GM18870 (cell line): ENCODE results near the gene XXYLT1.
A peak's percentile ranks its signal among the peaks of the same experiment; 100 is the strongest.

ENCODE experiments used
- ATAC-seq: cut with Tn5 transposase; IDR thresholded peaks from one replicate; pipeline ENCODE4 v1.9.1; 2021; ENCODE audit warnings: moderate library complexity; ENCODE audit not compliant: unreplicated experiment

XXYLT1 gene

GRCh38 chr3:195209083-195209846 is 61.7 kb downstream of the XXYLT1 start:
- no peak for ATAC-seq

GRCh38 chr3:195208631-195209030 is 62.3 kb downstream of the XXYLT1 start:
- ATAC-seq, result no peak

DNA sequence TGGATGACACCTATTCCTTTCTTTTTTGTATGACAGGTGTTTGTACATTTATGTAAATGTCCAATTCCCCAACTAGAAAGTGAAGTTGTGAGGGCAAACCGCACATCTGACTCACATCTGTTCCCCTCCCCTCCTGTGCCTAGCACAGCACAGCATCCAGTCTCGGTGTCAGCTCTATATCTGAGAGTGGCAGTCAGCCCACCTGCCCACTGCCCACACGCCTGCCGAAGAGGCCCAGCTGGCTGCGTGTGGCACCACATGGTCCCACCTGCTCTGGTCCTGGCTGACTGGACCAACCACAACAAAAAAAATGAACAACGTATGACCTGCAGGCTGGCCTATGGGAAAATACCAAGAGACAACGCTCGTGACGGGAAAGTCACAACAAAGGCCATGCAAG is 62.8 kb downstream of the XXYLT1 start:
- ATAC-seq, result peak; percentile 76

GRCh38 chr3:195207731-195208130 is 63.2 kb downstream of the XXYLT1 start:
- ATAC-seq, result no peak

- no peak for ATAC-seq
These were observed 63.9 kb downstream of the XXYLT1 start for GRCh38 chr3:195207056-195207455.

DNA sequence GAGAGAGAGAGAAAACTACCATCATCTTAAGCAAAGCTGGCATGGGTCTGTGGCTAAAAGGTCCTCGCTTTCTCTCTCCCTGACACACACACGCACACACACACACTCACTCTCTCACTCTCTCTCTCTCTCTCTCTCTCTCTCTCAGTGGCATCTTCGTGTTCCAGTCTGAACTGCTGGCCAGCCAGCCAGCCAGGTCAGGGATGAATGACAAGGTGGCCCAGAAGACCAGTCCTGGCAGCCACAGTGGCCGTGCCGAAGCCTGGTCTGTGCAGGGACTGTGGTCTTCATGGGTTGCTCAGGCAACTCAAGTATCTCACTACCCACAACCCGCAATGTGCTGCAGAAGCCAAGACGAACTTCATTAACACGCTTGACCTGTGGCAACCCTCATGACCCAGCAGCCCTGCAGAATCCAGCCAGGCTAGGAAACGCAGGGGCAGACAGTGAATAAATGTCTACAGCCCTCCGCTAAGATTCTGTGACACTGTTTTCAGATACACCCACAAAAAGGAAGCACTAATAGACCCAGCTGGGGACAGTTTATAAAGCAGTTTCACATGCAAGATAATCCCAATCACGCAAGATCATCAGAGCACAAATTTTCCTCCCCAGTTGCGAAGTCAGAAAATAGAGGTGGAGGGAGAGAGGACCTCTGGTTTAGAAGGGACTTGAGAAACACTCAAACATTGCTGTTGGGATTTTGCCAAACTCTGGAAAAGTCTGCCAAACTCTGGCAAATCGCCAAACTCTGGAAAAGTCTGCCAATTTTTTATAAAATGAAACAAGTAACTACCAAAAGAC is 66.4 kb downstream of the XXYLT1 start:
- ATAC-seq, result no peak

DNA sequence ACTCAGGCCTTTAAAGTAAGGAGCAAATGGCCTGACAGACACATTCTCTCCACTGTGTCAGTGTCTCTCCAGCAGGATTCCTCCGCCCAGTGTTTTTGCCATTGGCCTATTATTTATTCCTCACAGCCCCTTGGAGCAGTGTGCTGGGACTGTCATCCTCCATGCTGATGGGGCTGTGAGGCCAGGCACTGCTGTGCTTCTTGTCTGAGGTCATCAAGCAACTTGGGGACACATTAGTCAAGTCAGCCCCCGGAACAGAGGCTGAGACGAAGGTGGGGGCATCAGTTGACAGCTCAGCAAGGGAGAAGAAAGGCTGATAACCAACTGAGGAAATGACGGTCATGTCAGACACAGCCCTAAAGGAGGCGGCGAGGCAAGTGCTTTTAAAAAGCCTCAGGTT is 67.4 kb downstream of the XXYLT1 start:
- no peak for ATAC-seq

DNA sequence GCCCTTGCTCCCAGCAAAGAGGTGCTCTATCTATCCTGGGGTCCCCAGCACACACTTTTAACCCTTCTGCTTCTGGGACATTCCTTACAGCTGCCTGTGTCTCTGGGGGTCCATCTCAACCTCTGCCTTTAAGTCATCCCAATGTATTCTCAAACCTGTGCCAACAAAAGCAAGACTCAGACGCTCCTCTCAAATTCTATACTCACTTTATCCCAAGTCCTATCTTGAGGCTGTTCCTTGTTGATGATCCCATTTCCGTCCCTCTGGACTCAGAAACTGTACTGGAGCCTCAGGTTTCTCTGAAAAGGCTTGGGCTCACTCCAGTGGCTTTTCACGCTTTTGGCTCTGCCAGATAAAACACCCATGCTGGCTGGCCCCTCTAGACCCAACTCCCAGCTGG is 69.7 kb downstream of the XXYLT1 start:
- no peak for ATAC-seq

GRCh38 chr3:195200010-195200822 is 70.7 kb downstream of the XXYLT1 start:
- ATAC-seq, result no peak

- no peak for ATAC-seq
These were observed 72.3 kb downstream of the XXYLT1 start for GRCh38 chr3:195198426-195199346.

GRCh38 chr3:195197765-195198425 is 73.1 kb downstream of the XXYLT1 start:
- no peak for ATAC-seq

DNA sequence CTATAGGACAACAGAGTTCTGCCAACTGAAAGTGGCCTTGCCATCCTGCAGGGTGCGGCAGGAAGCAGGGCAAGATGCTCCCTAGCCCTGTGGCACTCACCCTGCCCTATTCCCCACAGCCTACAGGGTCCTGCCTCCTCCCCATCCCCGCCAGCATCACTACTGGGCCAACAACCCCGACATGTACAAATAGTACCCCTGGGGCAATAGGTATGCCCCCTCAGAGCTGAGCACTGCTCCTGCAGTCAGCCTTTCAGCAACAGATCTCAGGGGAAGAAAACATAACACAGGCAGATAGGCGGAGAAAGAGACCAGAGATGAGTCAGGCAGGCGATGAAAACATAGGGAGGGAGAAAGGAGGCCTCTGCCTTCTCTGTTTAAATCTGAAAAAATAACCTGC is 74.7 kb downstream of the XXYLT1 start:
- ATAC-seq, result no peak

- ATAC-seq, result no peak
These were observed 75.4 kb downstream of the XXYLT1 start for GRCh38 chr3:195195321-195196209.

- no peak for ATAC-seq
These were observed 76.3 kb downstream of the XXYLT1 start for GRCh38 chr3:195194559-195195206.

DNA sequence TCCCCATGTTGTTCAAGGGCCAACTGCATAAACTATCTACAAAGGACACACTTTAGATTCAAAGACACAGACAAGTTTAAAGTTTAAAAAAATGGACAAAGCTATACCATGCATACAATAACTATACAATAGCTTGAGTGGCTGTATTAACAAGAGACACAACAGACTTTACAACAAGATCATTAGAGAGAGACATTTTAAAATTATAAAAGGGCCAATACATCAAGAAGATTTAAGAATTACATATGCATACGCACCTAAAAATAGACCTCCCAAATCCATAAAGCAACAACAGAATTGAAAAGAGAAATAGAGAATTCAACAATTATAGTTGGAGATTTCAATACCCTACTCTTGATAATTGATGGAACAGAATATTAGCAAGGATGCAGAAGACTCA is 79.4 kb downstream of the XXYLT1 start:
- no peak for ATAC-seq

DNA sequence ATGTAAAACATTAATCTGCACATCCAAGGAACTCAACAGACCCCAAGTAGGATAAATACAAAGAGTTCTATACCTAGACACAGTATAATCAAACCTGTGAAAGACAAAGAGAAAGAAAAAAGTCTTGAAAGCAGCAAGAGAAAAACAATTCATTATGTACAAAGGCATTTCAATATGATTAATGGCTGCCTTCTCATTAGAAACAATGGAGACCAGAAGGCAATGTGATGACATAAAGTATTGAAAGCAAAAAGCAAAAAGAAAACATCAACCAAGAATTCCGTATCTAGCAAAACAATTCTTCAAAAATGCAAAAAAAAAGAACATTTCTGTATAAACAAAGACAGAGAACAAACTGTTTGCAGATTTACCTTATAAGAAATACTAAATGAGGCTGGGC is 81.1 kb downstream of the XXYLT1 start:
- no peak for ATAC-seq

- ATAC-seq, result no peak
These were observed 82.5 kb downstream of the XXYLT1 start for GRCh38 chr3:195188426-195188927.
